GM19043 (cell line): ENCODE measurements around the gene ITM2A.

Source experiments
- ATAC-seq: cut with Tn5 transposase; IDR thresholded peaks from one replicate; pipeline ENCODE4 v1.9.1; 2021; ENCODE audit warnings: low read depth; ENCODE audit not compliant: unreplicated experiment

Gene ITM2A

GRCh38 chrX:79366873-79367749 lies at the start of gene ITM2A:
Gene ITM2A (minus strand): TSS chrX:79367334. CDS start chrX:79367215, 119 bp downstream.
- ATAC-seq = peak; percentile 63

DNA sequence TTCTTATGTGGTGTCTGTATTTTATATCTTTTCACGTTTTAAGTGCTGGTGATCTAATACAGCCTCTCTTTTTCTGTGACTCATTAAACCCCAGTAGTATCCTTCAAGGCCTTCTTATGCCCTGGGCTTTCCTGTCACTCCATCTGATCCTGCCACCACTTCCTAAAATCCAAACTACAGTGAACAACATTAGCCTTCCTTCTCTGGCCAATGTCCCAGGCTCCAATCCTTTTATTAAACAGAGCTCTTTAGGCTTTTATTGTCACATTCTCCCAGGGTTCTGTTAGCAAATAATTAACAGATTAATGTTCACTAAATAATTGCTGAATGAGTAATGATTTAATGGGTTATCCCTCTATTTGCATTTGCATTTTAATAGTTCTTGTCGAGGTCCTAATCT lies 47.9 kb upstream of the ITM2A start:
- ATAC-seq = no peak

GRCh38 chrX:79413963-79414362 lies 46.8 kb upstream of the ITM2A start:
- no peak for ATAC-seq

GRCh38 chrX:79412972-79413371 lies 45.8 kb upstream of the ITM2A start:
- no peak for ATAC-seq

DNA sequence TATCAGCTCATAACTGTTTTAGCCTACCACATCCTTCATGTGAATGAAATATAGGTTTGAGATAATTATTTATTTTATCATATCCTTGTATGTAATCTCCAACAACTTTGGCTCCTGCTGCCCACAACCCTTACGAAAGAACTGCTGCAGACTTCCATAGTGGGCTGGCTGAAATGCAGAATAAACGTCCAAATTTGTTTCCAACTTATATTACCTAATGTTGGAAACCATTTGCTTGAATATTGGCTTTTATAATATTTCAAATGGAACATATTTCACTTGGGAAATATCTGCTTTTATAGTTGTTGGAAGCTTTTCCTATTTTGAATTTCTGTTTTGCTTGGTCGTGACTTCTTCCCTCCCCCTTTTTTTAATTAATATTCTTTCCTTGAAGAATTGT lies 45.0 kb upstream of the ITM2A start:
- no peak for ATAC-seq

GRCh38 chrX:79409657-79410056 lies 42.5 kb upstream of the ITM2A start:
- no peak for ATAC-seq

DNA sequence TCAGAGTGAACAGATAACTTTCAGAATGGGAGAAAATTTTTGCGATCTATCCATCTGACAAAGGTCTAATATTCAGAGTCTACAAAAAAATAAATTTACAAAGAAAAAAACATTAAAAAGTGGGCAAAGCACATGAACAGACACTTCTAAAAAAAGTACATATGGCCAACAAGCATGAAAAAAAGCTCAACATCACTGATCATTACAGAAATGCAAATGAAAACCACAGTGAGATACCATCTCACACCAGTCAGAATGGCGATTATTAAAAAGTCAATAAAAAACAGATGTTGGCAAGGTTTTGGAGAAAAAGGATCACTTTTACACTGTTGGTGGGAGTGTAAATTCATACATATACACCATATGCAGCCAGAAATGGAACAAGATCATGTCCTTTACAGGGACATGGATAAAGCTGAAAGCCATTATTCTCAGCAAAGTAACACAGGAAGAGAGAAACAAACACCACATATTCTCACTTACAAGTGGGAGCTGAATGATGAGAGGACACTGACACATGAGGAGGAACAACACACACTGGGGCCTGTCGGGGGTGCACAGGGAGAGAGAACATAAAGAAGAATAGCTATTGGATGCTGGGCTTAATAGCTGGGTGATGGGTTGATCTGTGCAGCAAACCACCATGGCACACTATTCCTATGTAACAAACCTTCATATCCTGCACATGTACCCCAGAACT lies 41.6 kb upstream of the ITM2A start:
- ATAC-seq = no peak

GRCh38 chrX:79400623-79401022 lies 33.5 kb upstream of the ITM2A start:
- no peak for ATAC-seq

GRCh38 chrX:79375340-79375739 lies 8.2 kb upstream of the ITM2A start:
- no peak for ATAC-seq

GRCh38 chrX:79371640-79372039 lies 4.5 kb upstream of the ITM2A start:
- ATAC-seq = no peak

- ATAC-seq = no peak
Measured at GRCh38 chrX:79371101-79371500, 4.0 kb upstream of the ITM2A start.

GRCh38 chrX:79369871-79370270 lies 2.7 kb upstream of the ITM2A start:
- ATAC-seq = no peak

DNA sequence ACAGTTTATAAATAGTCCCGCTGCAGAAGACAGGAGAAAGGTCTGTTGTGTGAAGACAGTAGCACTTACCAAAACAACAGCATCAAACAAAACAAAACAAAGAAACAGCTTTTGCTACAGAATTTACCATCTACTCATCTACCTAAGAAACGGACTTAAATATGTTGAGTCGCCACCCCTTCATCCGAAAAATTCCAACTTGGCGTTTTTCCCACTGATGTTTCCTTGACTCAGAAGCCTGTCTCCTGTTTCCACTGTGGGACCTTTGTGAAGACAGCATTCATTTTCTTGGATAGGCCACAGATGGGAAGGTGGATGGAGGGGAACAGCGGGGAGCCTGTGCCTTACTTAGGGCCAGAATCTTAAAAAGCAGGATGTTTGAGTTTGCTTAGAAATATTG lies 1.3 kb upstream of the ITM2A start:
- ATAC-seq = no peak

DNA sequence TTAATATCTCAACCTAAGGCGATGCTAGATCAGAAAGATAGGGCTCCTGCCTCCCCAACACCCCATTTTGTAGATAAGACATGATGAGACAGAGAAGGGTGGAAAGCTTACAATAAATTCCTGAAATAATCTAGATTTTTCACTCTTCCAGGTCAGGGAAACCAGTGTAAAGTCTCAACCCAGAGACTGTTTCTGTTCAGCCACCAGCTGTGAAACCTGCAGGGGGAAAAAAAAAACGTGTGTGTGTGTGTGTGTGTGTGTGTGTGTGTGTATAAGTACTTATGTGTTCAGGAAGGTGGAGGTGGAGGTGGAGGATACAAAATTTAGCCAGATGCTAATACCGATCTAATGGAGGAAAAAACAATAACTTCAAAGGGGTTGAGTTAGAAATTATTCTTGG lies 773 bp upstream of the ITM2A start:
- no peak for ATAC-seq

DNA sequence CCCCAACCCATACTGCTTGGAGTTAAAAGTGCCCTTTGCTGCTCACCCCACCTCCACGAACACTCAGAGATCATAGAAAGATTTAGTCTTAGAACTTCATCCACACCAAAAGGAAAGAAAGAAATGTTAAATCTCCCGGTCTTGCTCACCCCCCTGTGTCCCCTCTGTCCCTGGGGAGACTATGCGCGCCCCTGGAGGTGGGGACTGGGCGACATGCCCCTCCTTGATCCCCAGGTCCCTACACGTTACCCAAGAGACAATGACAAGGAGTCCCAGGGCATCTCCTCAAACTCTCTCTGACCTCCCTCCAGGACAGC lies 620 bp downstream of the ITM2A start:
- ATAC-seq = no peak

GRCh38 chrX:79365591-79365990 lies 1.5 kb downstream of the ITM2A start:
- no peak for ATAC-seq

GRCh38 chrX:79364306-79364705 lies 2.8 kb downstream of the ITM2A start:
- ATAC-seq = no peak

DNA sequence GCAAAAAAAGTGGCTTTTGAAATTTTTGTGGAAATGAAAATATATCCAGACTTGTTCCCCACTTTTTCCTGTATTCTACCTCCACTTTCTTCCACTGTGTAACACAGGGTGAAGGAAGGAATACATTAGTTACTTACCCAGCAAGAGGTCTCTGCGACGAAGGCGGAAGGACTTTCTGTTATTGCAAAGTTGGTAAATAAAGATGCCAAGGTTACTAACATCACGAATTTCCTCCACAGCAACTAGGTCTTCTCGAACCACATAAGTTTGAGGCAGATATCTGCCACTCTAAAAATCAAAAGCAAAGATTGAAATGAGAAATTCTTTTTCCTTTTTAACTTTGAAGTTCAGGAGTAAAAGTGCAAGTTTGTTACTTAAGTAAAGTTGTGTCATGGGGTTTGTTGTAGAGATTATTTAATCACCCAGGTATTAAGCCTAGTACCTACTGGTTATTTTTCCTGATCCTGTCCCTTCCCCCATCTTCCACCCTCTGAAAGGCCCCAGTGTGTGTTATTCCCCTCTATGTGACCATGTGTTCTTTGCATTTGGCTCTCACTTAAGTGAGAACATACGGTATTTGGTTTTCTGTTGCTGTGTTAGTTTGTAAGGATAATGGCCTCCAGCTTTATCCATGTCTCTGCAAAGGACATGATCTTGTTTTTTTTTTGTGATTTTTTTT lies 5.8 kb downstream of the ITM2A start:
- ATAC-seq = no peak

GRCh38 chrX:79336869-79337815 lies 30.0 kb downstream of the ITM2A start:
- ATAC-seq = no peak

DNA sequence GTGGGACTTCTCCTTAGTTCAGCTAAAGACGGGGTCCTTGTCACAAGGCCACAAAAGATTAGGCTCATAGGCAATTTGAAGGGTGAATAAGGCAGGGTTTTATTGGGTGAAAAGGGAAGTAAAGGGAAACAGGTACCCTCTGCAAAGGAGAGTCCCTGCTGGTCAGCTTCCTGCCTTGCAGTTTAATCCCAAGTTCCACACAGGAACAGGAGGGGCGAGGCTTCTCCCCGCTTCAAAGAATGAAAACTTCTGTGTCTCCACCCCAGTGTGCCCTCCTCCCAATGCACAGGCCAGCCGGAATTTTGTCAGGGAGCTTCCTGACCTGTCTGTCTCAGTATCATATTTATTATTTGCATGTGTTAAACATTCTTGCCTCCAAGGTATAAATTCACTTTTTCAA lies 37.1 kb downstream of the ITM2A start:
- no peak for ATAC-seq
